ENCODE results near the gene IL27RA. TPM values are rescaled to one million over a fixed set of nuclear protein-coding genes. Genes with fewer than 3 reads are reported as not detected.

IL27RA gene
- total RNA-seq, result 10 to 100 TPM; 82.9 to 83.3 TPM

GRCh38 chr19:14031719-14032480 is at the start of gene IL27RA:
Gene IL27RA, plus strand, starts transcription at chr19:14031762. Its CDS starts 111 bp downstream, at chr19:14031873.

GRCh38 chr19:14006085-14006765 is 25.3 kb upstream of the IL27RA start, which contains the start of gene RFX1:
Gene RFX1, minus strand, starts transcription at chr19:14006320. Its CDS starts 12,477 bp downstream, at chr19:13993843.

GRCh38 chr19:14027856-14028450 is 3.6 kb upstream of the IL27RA start, which contains the start of gene RLN3:
Gene RLN3, plus strand, starts transcription at chr19:14028148. Its CDS starts 57 bp downstream, at chr19:14028205.

GRCh38 chr19:14061751-14062557 is 30.4 kb downstream of the IL27RA start, which contains the start of gene PALM3:
Gene PALM3, minus strand, starts transcription at chr19:14062076. Its CDS starts 96 bp downstream, at chr19:14061980.

GRCh38 chr19:14072535-14073260 is 41.1 kb downstream of the IL27RA start, which contains the start of gene MISP3:
Gene MISP3, plus strand, starts transcription at chr19:14072786. Its CDS starts 524 bp downstream, at chr19:14073310.

GRCh38 chr19:14085309-14085995 is 53.9 kb downstream of the IL27RA start, which contains the start of gene C19orf67:
Gene C19orf67, minus strand, starts transcription at chr19:14085783. Its CDS starts 156 bp downstream, at chr19:14085627.

GRCh38 chr19:14090509-14091080 is 59.0 kb downstream of the IL27RA start, which contains the start of gene SAMD1:
Gene SAMD1, minus strand, starts transcription at chr19:14090751.

Other genes starting within 250 kb of the IL27RA start
- 10 to 100 TPM in 1 of 2 experiments, 1 to 10 TPM in 1; 9.8 to 10.6 TPM for gene ZSWIM4, start 236.3 kb upstream of the IL27RA start, total RNA-seq
- under 1 TPM in 1 of 2 experiments, not detected in 1; 0.55 TPM for gene NANOS3, start 154.6 kb upstream of the IL27RA start, total RNA-seq
- gene BRME1, start 125.6 kb upstream of the IL27RA start, total RNA-seq, result 1 to 10 TPM; 5.1 to 5.8 TPM
- gene CC2D1A, start 125.6 kb upstream of the IL27RA start, total RNA-seq, result 10 to 100 TPM; 27.9 to 31.5 TPM
- gene PODNL1, start 93.3 kb upstream of the IL27RA start, total RNA-seq, result under 1 TPM; 0.50 to 0.70 TPM
- gene DCAF15, start 79.3 kb upstream of the IL27RA start, total RNA-seq, result 10 to 100 TPM; 66.7 to 69.5 TPM
- gene RFX1, start 25.4 kb upstream of the IL27RA start, total RNA-seq, result 10 to 100 TPM; 15.6 to 16.8 TPM
- gene RLN3, start 3.6 kb upstream of the IL27RA start, total RNA-seq, result not detected
- not detected for gene PALM3, start 30.3 kb downstream of the IL27RA start, total RNA-seq
- 1 to 10 TPM; 1.6 to 1.8 TPM for gene MISP3, start 41.0 kb downstream of the IL27RA start, total RNA-seq
- gene C19orf67, start 54.0 kb downstream of the IL27RA start, total RNA-seq, result under 1 TPM in 1 of 2 experiments, not detected in 1; 0.23 TPM
- 10 to 100 TPM; 63.2 to 68.6 TPM for gene SAMD1, start 59.0 kb downstream of the IL27RA start, total RNA-seq
- gene PRKACA, start 86.0 kb downstream of the IL27RA start, total RNA-seq, result 10 to 100 TPM; 58.0 to 65.0 TPM
- 10 to 100 TPM; 80.3 to 82.8 TPM for gene ASF1B, start 104.8 kb downstream of the IL27RA start, total RNA-seq
- 10 to 100 TPM; 13.6 to 14.7 TPM for gene ADGRL1, start 174.4 kb downstream of the IL27RA start, total RNA-seq

All from activated naive CD4-positive, alpha-beta T cell treated with anti-CD3 and anti-CD28 coated beads, Interleukin-2, amount 10 ng/mL, durations not matched to agents 5 hours and 36 hours (primary cell).